Activated CD4-positive, alpha-beta T cell treated with anti-CD3 and anti-CD28 coated beads, Interleukin-2, amount 50 U/mL, for 48 hours (primary cell): ENCODE results near the gene ZNF554.

Experiments
- DNase-seq, 2 experiments: peaks; one replicate each; pipeline ENCODE4 v3.0.0-alpha.2; 2020

Gene ZNF554

DNA sequence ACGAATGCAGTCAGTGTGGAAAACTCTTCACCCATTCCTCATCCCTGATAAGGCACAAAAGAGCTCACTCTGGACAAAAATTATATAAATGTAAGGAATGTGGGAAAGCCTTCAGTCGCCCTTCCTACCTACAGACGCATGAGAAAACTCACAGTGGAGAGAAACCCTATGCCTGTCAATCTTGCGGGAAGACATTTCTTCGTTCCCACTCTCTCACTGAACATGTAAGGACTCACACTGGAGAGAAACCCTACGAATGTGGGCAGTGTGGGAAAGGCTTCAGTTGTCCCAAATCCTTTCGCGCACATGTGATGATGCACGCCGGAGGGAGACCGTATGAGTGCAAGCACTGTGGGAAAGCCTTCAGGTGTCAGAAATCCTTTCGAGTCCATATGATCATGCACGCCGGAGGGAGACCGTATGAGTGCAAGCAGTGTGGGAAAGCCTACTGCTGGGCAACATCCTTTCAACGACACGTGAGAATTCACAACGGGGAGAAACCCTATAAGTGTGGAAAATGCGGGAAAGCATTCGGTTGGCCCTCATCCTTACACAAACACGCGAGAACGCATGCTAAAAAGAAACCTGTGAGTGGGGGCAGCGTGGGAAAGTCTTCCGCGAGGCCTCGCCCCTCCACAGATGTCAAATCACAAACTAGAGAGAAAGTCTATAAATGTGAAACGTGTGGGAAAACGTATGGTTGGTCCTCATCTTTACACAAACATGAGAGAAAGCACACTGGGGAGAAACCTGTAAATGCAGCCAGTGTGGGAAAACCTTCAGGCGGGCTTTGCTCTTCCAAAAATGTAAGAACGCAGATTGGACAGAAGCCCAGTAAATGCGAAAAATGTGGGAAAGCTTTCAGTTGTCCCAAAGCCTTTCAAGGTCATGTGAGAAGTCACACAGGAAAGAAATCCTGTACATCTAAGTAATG is 58.0 kb downstream of the ZNF554 start:
- no peak for DNase-seq

DNA sequence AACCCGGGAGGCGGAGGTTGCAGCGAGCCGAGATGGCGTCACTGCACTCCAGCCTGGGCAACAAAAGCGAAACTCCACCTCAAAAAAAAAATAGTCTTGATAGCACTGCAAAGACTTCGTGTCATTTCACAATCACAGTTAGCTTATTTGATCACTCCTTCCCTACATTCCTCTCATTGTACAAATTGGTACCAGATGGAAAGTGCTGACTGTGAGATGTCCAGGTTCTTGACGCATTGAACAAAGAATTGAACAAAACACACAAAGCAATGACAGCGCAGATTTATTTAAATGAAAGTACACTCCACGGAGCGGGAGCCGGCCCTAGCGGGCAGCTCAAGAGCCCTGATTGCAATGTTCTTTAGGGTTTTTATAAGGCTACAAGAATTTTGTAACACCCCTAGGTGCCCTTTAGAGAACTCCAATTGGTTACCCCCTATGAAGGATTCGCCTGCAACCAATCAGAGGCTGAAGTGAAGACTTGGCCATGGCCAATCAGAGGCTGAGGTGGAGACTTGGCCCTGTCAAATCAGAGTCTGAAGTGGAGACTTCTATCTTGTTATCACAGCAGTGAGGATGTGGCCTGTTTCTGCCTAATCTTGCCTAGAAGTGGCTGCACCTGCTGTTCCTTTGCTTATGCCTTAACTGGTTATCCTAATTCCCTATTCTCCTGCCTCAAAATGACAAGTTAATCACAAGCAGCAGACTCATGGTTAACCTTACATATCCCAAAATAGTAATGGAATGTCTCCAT is 64.2 kb downstream of the ZNF554 start:
- no peak for DNase-seq

DNA sequence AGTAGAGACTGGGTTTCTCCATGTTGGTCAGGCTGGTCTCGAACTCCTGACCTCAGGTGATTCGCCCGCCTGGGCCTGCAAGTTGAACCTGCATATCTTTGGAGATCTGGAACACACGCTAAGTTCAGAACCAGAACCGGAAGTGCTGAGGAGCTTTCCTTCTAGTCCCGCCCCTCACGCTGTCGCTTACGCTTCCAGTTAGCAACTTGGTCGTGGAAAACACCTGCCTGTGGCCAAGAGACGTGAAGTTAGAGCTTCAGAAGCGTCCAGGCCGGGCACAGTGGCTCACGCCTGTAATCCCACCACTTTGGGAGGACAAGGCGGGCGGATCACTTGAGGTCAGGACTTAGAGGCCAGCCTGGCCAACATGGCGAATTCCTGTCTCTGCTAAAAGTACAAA is 66.1 kb downstream of the ZNF554 start:
- no peak for DNase-seq
